HG03066 (cell line): ENCODE measurements around the gene VTI1A.

Experiments
- ATAC-seq: cut with Tn5 transposase; IDR thresholded peaks from one replicate; pipeline ENCODE4 v1.9.1; 2021; ENCODE audit warnings: low read depth; ENCODE audit not compliant: unreplicated experiment

VTI1A gene

DNA sequence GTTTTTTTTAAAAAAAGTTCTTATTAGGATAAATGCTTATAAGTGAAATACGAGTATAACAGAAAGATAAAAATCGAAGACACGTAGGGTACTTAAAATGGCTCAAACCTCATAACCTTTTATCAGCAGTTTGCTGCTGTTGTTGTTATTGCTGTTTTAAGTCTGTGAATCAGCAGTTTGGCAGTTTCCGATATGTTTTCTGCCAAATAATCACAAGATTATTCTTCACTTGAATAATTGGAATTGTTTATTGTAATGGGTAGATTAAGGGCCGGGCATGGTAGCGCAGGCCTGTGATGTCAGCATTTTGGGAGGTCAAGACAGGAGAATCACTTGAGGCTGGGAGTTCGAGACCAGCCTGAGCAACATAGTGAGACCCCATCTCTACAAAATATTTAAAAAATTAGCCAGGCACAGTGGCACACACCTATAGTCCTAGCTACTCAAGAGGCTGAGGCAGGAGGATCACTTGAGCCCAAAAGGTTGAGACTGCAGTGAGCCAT lies 177.6 kb downstream of the VTI1A start:
- no peak for ATAC-seq

DNA sequence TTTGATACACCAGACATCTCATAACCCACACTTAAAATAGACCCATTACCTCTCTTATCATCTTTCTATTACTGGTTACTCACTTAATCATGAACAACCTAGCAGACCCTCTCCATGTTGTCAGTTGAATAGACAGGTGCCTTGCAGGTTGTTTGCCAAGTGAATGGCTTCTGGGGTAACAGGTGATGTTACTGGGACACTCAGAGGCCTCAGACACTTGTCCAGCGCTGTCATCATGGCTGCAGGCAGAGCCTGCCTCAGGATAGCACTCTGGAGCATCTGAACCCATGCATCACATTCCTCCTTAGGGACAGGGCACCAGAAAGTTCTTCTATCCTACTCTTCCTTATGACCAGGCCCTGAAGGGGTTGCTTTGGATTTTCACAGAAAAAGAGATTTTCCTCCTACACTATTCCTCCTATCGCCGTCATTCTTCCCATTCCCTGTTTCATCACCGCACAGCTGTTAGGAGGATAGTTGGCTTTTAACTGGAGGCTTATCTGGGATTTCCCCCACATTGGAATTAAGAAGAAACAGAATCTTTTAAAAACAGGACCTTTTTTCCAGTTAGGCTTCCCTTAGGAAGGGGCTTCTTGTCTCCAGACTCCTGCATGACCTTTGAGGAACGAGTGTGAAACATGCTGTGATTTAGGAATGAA lies 182.1 kb downstream of the VTI1A start:
- ATAC-seq, result no peak

DNA sequence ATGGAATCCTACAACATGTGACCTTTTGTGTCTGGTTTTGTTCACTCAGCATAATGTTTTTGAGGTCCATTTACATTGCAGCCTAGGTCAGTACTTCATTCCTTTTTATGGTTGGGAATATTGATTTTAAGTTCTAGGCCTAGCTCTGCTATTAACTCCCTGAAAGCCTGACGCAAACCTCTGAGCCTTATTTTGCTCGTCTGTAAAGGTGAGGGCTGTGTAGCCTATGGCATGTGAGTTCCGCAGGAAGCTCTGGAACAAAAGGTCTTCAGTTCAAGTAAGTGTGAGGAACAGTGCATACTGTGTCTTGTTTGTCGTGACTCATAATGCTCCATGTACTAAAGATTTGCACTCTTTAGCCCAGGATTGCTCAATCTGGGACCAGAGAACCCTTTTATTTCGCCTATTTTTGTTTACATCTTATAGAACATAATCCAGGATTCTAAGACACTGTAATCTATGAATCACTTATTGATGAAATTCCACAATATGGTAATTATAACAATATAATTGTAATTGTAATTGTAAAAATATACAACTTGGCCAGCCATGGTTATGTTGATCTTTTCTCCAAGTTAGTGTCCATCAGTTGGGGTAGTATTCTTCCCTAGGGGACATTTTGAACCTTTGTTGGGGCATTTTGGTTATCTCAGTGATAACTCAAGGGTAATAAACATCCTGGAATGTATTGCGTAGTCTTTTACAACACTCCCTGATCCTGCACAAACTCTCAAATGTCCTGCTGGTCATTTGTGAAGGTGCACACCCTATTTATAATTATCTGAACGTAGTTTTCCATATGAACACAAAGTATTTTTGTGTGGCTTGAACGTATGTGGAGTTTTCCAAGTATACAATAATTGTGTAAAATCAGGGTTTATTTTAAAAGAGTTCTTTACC lies 184.7 kb downstream of the VTI1A start:
- ATAC-seq, result no peak

DNA sequence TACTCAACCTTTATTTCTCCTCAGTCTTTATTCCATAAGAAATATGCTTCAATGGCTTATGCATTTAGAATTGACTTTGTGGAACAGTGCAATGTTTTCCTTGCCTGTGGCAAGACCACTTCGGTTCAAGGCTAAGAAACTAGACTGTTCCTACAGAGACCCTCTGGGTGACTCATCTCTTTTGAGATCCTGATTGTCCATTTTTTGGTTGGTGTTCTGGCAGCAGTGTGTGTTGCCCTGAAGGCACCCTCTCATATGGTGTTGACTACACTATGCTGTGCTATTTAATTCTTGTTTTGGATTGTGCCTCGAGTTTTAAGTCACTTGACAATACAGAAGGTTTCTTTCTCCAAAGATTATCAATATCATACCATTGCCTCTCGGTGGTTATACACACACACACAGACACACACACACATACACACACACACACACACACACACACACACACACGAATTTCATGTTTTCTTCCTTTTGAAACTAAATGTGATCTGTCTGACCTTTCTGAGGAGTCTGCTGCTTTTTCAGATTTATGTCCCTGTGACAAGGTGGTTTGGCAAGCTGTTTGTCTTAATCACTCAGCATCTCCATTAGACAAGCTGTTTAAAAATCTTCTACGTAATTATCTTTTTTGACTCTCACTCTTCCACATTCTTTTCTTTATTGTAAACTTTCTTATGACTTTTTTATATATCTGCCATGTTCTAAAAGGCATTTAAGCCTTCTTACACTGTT lies 187.2 kb downstream of the VTI1A start:
- no peak for ATAC-seq

DNA sequence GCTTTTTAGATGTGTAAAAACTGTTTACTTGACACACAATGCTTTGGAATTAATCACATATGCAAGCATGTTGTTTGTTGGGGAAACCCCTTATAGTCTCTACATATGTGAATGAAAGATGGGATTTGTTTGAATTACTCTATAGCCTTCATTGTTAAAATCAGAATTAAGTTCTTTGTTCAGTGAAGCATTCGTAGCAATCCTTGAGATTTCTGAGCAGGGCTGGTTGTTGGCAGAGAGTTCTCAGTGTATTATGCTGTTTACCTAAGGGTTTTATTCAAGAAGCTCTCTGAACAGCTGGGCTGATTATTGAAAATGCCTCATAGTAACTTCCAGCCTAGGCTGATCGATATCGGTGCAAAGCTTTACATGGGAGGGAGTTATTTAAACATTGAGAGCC lies 190.9 kb downstream of the VTI1A start:
- no peak for ATAC-seq

DNA sequence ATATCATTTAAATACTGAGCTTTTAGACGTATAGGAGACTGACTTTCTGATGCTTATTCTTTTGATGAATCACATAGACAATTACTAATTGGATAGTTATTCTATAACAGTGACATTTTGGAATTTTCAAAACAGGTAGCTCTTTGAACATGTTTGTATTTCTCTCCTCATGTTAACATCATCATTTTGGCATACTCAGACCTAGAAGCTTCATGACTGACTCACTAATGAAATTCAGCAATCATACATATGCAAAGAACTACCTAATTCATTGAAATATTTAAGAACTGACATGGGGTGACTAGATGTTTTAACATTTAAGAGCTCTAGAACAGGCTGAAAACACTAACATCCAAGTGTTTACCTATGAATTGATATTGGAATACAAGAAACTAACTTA lies 192.3 kb downstream of the VTI1A start:
- ATAC-seq, result no peak

DNA sequence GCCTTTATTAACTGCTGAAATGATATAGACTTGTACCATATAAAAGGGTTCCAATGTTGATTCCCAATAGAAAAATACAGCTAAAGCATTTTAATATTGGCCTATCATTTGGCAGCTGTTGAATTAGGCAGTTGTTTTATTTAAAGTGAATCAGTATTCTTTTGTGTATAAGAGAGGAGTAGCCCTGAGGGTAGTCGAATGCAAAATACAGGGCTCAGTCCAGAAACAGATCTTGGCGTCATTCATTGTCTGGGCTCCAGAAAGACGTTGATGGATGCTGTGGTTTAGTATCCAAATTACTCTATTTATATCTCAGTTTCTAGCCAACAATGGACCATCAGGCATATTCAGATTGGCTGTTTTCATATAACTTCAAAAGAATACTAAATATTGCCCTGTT lies 193.6 kb downstream of the VTI1A start:
- ATAC-seq, result no peak

DNA sequence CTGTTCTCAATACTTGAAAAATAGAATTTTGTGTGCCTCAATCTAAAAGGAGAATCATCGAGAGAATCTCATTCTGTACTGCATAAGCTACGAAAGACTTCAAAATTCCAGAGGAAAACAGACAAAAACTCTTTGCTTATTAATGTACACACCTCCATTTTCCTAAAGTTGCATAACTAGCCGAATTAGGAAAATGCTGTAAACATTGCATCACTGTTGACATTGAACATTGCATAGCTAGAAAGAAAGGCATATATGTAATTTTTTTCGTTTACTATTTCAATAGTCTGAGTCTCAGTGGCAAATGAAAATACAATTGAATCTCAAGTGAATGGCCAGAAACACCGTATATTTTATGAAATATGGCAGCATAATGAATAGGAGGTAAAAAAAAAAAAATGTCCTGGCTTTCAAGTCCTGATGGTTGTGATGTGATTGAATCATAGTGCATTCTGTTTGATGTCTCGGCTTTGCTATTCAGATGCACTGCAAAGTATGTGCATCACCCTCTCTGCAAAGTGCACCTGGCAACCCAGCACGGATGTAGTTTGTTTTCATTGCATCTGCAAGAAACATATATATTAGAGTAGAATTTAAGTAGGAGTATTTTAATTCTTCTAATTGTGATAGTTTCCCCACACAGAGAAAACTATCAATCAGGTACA lies 196.7 kb downstream of the VTI1A start:
- no peak for ATAC-seq

DNA sequence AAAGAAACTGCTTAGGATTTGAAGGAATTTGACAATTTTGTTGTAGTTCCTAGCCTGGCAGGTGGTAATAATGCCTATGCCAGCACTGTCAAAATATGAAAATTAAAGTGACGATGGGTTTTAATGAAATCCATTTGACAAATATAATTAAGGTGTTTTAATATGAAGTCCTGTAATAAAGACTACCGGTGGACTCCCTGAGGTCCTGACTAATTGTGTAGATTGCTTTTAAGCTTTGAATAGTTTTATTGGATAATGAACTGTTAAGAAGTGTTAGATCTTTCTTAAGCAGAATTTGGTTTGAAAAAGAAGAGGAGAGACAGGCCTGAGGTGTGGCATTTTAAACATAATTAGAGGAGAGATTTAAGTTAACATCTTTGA lies 197.2 kb downstream of the VTI1A start:
- no peak for ATAC-seq

DNA sequence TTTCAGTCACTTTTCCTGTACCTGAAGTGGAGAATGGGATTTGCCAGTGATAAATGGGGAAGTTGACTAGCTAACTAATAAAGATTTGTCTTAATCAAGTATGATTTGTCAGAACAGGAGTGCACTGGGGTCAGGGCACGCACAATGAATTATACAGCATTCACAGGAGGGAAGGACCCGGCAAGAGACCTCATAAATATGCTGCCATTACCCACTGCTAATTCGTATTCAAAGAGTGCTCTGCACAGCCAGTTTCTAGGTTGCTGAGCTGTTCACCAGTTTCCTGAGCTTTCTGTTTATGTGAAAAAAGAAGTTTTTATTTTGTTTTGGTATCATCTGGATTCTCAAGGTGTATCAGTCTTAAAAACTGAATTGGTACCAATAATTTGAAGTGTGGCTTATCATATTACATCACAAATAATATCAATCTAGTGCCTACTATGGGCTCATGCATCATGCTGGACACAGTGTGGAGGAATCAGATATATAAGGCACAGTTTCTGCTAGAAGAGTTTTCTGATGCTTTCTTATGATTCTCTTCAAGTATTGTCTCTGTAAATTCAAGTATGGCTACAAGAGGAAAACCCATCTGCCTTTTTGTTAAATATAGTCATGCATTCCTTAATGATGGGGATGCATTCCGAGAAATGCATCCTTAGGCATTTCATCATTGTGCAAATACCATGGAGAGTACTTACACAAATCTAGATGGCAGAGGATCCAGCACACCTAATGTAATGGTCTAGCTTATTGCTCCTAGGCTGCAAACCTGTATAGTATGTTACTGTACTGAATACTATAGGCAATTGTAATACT lies 202.2 kb downstream of the VTI1A start:
- no peak for ATAC-seq

DNA sequence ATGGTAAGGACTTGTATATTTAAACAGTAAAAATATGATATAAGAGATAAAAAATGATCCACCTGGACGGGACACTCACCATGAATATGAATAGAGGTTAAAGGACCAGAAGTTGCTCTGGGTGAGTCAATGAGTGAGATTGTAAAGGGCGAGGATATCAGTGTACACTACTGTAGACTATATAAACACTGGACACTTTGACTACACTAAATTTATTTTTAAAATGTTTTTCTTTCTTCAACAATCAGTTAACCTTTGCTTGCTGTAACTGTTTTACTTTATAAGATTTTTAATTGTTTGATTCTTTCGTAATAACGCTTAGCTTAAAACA lies 202.8 kb downstream of the VTI1A start:
- ATAC-seq, result no peak

DNA sequence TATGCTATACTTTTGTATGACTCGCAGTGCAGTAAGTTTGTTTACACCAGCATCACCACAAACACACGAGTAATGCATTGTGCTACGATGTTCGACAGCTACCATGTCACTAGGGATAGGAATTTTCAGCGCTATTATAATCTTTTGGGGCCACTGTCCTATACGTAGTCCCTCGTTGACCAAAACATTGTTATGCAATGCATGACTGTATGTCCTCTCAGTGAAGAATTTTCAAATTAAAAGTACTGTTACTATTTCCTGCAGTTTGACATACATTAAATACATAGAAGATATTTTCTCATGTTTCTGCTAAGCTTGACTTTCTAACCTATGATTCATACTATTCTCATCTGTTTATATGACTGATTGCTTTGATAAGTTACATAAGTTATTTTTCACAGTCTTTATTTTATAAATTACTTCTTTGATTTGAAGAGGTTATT lies 203.6 kb downstream of the VTI1A start:
- ATAC-seq, result no peak

DNA sequence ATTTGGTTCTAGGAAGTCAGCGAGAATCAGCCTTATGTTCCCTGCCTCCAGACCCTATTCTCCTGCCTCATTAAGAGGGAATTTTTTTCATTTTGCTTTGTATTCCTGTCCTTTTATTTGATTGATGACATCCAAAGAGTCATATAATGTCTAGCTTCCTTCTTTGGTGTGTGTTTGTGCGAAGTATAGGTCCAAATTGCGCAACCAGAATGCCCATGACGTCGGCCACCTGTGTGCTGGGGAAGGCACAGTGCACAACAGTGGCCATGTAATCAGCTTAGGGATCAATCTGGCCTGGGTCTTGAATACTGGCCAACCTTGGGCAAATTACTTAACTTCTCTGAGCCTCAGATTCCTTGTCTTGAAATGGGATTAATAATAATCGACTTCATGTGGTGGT lies 206.2 kb downstream of the VTI1A start:
- ATAC-seq, result no peak

DNA sequence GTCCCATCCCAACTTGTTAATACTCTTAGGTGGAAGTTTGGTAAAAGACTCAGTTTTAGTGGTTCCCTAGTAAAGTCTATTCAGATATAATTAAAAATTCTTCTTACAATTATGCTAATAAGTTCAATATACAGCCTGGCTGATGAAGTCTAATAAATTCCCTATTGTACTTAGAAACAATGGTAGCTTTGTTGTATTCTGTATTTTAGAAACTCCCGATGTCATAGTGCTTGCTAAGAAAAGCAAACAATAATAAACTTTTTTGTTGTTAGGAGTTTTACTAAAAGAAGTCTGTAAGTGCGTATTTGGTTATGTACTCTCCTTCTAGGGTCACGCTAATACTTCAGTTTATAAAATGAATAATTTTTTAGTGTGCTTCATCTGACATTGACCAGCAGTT lies 206.8 kb downstream of the VTI1A start:
- ATAC-seq, result no peak

DNA sequence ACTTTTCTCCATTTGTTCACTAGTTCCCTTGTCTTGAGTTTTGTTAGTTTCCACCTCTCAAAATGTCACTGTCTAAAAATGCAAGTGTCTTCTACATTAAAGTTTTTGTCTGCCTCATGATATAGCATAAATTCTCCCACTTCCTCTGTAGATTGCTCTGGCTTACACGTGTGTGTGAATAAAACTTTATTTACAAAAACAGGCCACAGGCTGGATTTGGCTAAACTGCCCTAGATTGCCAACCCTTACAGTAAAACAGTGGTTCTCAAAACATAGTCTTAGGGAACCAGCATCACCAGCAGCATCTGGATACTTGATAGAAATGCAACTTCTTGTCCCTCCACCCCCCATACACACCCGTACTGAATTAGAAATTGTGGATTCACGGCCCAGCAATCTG lies 207.8 kb downstream of the VTI1A start:
- no peak for ATAC-seq

DNA sequence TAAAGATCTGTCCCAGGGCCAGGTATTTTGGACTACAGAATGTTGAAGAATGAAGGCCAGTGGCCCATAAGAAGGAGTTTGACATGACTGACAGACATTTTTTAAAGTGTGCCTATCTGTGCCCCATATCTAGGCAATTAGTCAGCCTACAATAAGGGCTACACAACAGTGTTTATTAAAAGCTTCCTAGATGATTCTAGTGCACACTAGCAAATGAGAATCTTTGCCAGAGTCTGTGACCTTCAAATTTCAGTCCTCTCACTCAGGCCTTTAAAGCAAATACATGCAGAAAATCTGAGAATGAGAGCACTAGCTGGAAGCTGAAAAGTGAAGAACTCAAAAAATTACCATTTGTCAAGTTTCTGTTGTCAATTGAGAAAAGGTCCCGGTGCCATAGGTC lies 208.7 kb downstream of the VTI1A start:
- ATAC-seq, result no peak

DNA sequence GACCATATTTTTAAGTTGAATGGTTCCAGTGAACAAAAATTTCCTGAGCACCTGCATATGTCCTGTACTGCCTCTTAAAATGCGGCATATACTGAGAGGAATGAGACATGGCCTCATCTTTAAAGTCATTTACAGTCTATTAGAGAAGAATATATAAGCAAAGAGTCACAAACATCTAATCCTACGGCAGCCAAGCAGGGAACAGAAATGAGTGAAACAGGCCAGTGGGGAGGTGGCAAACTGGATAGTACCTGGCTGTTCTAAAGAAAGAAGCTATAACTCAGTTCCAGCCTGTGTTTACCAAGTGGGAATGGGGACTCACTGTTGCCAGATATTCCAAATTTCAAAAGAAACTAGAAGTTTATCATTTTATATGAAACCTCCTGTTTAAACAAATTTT lies 211.4 kb downstream of the VTI1A start:
- no peak for ATAC-seq

DNA sequence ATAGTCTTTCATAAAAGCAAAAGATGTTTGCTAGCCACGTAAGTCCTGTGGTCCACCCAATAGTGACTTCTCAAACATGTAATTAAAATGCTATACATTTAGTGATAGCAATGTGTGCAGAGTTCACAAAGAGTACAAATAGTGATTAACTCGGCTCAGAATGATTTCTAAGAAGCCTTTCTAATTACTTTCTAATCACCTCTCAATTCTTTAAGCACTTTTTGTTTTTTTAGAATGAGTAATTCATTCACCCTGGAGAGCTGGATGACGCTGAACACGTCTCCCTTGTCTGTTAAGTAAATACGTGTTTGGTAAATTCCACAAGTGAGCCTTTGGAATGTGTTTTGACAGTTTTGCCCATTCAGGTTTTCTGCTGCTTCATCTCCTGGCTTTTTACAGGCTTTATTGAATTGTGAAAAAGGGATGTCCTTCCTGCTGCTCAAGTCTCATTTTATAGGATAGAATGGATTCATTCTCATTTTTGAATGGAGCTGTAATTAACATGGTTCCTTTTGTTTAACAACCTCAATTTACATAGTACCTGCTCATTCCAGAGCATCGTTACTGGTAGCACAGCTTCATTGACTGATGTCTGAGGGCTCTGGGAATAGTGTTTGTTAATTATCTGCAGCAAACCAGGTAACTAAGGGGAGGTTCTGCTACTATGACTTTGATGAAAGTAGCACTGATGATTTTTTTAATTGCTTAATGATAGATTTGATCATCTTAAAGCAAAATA lies 212.1 kb downstream of the VTI1A start:
- no peak for ATAC-seq
